Measurements from ENCODE around the gene PRKG1.
"Not testable (repeated sequence)": the region's sequence is repeated elsewhere in the genome, so short reads cannot be mapped to it uniquely, and the experiment has no call there.

Gene PRKG1

DNA sequence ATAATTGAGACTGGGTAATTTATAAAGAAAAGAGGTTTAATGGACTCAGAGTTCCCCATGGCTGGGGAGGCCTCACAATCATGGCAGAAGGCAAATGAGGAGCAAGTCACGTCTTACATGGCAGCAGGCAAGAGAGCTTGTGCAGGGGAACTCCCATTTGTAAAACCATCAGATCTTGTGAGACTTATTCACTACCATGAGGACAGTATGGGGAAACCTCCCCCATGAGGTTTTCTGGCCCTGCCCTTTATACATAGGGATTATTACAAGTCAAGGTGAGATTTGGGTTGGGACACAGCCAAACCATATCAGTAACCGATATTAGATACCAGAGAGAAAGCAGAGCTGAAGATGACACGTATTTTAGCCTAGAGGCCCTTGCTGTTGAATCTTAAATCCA is 267.5 kb downstream of the PRKG1 start:
- DNase-seq = not testable (repeated sequence)

GRCh38 chr10:51342381-51342780 is 268.1 kb downstream of the PRKG1 start:
- DNase-seq = no peak

- DNase-seq = no peak
These were observed 269.1 kb downstream of the PRKG1 start for GRCh38 chr10:51343391-51343790.

DNA sequence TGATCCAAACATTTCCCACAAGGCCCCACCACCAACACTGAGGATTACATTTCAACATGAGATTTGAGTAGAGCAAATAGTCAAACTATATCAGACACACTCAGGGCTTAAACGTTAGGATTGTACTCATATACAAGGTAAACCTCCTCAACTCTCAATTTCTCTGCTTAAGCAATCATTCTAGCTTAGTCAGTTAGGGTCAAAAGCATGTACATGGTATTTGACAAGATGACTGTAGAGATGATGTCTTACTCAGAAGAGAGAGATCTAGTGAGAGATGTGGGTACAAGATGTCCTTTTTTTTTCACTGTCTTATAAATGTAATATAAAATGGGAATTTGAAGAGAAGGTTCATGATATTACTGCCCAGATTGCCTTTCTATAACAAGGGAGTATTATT is 270.1 kb downstream of the PRKG1 start:
- no peak for DNase-seq

DNA sequence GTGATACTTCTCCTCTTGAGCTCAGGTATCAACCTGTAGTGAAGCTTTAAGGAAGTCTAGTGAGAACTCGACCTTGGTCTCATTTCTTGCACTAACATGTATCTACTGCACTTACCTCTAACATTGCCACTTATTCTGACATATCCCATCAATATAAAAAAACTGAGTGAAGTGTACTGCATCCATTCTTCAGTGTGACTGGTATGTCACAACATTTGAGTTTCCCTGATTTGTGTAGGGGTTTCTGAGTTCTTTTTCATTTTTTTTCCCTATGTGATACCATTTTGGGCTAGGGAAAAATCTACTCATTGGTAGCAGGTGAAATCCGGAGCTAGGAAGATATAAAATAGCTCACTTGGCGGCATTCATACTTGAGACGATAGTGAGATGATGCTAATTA is 274.3 kb downstream of the PRKG1 start:
- DNase-seq = no peak

DNA sequence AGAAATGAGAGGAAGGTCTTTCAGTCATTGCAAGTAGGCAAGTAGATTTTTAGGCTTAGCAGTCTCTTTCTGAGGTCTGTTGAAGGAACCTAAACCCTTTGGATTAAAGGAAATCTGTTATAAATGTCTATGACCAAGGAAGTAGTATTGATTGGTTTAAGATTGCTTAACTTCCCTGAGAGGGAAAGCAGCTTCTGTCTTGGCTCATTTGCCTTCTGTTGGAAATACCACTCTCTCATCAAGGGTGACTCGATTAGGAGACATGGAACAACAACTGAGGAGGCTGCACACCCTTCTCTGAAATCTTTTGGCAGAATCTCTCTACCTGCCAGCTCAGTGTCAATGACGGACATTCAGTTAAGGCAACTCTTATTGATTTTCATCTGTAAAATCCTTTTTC is 282.9 kb downstream of the PRKG1 start:
- no peak for DNase-seq

DNA sequence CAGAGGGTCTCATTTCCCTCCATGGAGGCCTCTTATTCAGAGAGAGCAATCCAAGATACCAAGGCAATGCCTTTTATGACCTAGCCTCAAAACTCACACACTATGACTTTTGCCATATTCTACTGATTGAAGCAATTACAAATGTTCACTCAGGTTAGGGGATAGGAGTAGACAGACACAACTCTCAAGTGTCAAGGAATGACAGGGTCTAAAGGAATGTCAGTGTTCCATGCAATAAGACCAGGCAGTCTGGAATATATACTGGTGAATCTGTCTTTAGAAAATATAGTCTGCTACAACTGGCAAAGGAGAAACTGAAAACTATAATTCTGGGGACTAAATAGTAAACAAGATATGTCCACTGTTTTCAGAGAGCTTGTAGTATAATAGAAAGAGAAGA is 283.9 kb downstream of the PRKG1 start:
- DNase-seq = no peak

GRCh38 chr10:51363415-51363814 is 289.1 kb downstream of the PRKG1 start:
- no peak for DNase-seq

DNA sequence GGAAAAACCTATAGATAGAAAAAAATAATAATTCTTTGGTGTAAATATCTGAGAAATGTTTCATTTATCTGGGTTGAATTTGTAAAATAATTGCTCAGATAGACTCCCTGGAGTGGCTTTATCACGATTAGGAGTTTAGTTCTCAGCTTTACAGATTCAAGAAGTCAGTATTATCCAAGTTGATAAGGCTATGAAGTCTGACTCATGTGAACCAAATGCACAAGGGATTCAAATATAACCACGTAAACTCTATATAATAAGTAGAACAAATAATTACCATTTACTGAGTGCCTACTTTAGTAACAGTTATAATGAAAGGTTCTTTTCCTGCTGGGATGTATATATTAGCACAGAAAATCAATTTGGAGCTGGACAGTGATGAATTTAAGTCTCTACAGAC is 290.4 kb downstream of the PRKG1 start:
- DNase-seq = no peak

GRCh38 chr10:51366044-51366443 is 291.8 kb downstream of the PRKG1 start:
- no peak for DNase-seq

DNA sequence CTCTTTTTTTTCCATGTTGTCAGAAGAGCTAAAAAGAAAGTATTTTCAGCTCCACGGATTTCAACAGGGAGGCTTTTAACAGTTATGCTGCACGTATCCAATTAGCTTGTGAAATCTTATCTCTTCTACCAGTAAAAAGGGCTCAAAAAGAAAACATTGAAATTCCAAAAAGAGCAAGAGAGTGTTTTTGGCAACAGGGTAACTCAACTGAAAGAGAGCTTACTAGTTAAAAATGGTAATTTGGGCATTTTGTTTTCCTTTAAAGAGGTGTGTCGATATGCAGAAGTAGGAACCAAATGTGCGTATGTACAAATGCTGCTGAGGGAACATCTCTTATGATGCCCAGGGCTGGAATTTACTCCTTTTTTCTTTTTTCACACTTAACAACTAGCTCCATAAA is 292.8 kb downstream of the PRKG1 start:
- no peak for DNase-seq

- DNase-seq = no peak
These were observed 293.4 kb downstream of the PRKG1 start for GRCh38 chr10:51367694-51368093.

DNA sequence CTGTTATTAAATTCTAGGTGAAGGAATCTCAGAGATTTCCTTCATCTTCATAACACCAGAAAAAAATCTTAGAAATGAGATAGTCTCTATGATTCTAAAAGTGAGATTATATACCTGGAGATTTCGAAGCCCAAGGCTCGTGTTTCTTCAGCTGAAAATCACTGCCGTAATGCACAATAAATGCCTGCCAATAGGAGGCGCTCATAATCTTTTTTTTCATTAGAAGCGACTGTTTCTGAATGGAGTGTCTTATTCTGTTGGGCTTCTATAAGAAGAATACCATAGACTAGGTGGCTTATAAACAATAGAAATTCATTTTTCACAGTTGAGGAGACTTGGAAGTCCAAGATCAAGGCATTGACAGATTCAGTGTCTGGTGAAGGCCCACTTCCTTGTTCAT is 294.7 kb downstream of the PRKG1 start:
- DNase-seq = no peak

DNA sequence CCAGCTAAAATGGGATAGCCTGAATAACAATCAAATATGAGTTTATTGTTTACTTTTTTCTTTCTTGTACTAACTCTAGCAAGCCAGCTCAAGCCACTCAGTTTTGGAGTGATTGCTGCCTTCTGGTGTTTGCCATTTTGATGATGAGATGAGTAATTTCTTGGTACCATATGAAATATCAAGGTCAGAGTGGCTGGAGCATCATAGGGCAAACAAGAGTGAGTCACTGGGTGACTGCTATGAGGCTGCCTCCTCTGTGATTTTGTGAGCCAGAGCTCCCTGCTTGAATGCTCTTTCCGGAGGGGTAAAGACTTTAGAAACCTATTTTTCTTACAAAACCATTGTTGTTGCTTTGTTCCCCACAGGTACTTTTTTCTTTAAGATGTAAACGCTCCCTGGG is 295.6 kb downstream of the PRKG1 start:
- DNase-seq = no peak

- no peak for DNase-seq
These were observed 297.5 kb downstream of the PRKG1 start for GRCh38 chr10:51371743-51372142.

DNA sequence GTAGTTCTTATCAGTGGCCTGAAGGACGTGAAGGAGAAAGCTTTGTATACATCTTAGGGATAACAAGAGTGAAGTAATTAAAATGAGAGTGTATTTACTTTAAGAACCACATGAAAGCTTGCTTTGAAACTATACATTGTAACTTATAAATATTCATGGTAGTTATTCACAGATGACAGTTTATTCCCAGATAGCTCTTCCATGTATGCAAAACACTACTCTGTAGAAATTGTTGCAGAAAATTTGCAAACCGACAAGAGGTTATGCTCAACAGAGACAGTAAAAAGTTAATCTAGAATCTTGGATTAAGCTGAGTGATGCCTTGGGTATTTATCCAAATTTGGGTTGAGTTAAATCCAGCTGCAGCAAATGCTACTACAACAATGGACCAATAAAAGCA is 301.5 kb downstream of the PRKG1 start:
- DNase-seq = no peak

GRCh38 chr10:51377070-51377931 is 303.0 kb downstream of the PRKG1 start:
- DNase-seq = no peak

- DNase-seq = no peak
These were observed 303.8 kb downstream of the PRKG1 start for GRCh38 chr10:51377932-51378599.

DNA sequence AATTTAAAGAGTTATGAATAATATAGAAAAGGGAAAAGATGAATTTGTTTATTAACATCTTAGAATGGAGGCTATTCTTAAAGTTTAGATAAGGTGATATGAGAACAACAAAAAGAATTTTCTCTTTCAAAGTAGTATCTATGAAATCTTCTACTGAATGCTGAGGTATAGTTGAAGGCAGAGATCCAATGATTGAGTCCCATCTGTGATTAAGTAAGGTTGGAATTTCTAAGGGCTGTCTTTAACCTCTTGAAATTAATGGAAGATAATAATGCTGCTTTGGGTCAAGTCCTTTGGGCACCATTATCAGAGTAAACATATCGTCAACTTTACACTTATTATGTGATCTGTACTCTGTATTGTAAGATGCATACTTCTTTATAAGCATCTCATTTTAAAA is 307.9 kb downstream of the PRKG1 start:
- DNase-seq = no peak

- DNase-seq = no peak
These were observed 310.7 kb downstream of the PRKG1 start for GRCh38 chr10:51384971-51385370.

DNA sequence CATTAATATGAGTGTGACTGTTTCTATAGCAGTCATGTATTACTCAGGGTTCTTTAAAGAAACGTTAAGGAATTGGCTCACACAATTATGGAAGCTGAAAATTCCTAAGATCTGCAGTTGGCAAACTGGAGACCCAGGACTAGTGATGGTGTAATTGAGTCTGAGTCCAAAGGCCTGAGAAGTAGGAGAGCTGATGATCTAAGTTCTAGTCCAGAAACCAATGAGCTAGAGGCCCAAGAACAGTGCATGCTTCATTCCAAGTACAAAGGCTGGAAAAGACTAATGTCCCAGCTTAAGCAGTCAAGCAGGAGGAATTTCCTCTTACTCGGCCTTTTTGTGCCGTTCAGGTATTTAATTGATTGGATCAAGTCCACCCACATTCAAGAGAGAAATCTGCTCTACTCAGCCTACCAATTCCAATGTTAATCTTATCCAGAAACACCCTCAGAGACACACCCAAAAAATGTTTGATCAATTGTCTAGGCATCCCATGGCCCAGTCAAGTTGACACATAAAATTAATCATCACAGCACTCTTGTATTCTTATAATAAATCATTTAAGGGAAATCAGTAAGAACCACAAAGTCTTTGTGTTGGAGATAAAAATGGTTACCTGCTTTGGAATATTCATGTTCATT is 312.1 kb downstream of the PRKG1 start:
- DNase-seq = no peak

GRCh38 chr10:51389415-51390321 is 315.4 kb downstream of the PRKG1 start:
- no peak for DNase-seq

DNA sequence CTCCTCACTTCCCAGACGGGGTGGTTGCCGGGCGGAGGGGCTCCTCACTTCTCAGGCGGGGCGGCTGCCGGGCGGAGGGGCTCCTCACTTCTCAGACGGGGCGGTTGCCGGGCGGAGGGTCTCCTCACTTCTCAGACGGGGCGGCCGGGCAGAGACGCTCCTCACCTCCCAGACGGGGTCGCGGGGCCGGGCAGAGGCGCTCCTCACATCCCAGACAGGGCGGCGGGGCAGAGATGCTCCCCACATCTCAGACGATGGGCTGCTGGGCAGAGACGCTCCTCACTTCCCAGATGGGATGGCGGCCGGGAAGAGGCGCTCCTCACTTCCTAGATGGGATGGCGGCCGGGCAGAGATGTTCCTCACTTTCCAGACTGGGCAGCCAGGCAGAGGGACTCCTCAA is 318.7 kb downstream of the PRKG1 start:
- not testable (repeated sequence) for DNase-seq
